HG02840 (cell line): ENCODE measurements around the gene RGS2.
A peak's percentile ranks its signal among the peaks of the same experiment; 100 is the strongest.

Experiments
- ATAC-seq: cut with Tn5 transposase; IDR thresholded peaks from one replicate; pipeline ENCODE4 v1.9.1; 2021; ENCODE audit warnings: mild to moderate bottlenecking, moderate library complexity, moderate number of reproducible peaks; ENCODE audit not compliant: unreplicated experiment, low FRiP score

The RGS2 gene

GRCh38 chr1:192794768-192795035 is 14.1 kb upstream of the RGS2 start:
- ATAC-seq: no peak

GRCh38 chr1:192795916-192796618 is 12.8 kb upstream of the RGS2 start:
- ATAC-seq: no peak

GRCh38 chr1:192797143-192797542 is 11.7 kb upstream of the RGS2 start:
- no peak for ATAC-seq

- ATAC-seq: no peak
Measured at GRCh38 chr1:192797891-192798290, 10.9 kb upstream of the RGS2 start.

GRCh38 chr1:192801451-192801850 is 7.4 kb upstream of the RGS2 start:
- no peak for ATAC-seq

- ATAC-seq: no peak
Measured at GRCh38 chr1:192802406-192802805, 6.4 kb upstream of the RGS2 start.

GRCh38 chr1:192803501-192803900 is 5.3 kb upstream of the RGS2 start:
- ATAC-seq: no peak

GRCh38 chr1:192805832-192806323 is 3.0 kb upstream of the RGS2 start:
- no peak for ATAC-seq

GRCh38 chr1:192807211-192808162 is 1.4 kb upstream of the RGS2 start:
- peak; percentile 30 for ATAC-seq

- ATAC-seq: no peak
Measured at GRCh38 chr1:192808163-192808517, 699 bp upstream of the RGS2 start.

- no peak for ATAC-seq
Measured at GRCh38 chr1:192809307-192810252, 741 bp downstream of the RGS2 start.

- no peak for ATAC-seq
Measured at GRCh38 chr1:192810253-192810880, 1.5 kb downstream of the RGS2 start.

GRCh38 chr1:192811006-192811405 is 2.2 kb downstream of the RGS2 start:
- no peak for ATAC-seq

- ATAC-seq: no peak
Measured at GRCh38 chr1:192811594-192812239, 2.9 kb downstream of the RGS2 start.

- no peak for ATAC-seq
Measured at GRCh38 chr1:192812420-192813209, 3.8 kb downstream of the RGS2 start.

- no peak for ATAC-seq
Measured at GRCh38 chr1:192814805-192815204, 6.0 kb downstream of the RGS2 start.

- no peak for ATAC-seq
Measured at GRCh38 chr1:192817246-192817645, 8.4 kb downstream of the RGS2 start.

GRCh38 chr1:192821296-192821695 is 12.5 kb downstream of the RGS2 start:
- ATAC-seq: no peak

- no peak for ATAC-seq
Measured at GRCh38 chr1:192824511-192824910, 15.7 kb downstream of the RGS2 start.
